Right lung (tissue), 5 donors: ENCODE data around the gene CXCL5. TPM values are rescaled to one million over a fixed set of nuclear protein-coding genes. Genes with fewer than 3 reads are reported as not detected.
"Not testable (repeated sequence)": the region's sequence is repeated elsewhere in the genome, so short reads cannot be mapped to it uniquely, and the experiment has no call there.

Source experiments
- DNase-seq, 2 donors: peaks; one replicate each; pipeline ENCODE4 v3.0.0-alpha.2; 2013
- polyA plus RNA-seq, 5 donors: library from polyadenylated mRNA; unstranded; fragments of 120-200 nt; gene quantifications; one replicate each; pipeline versions ENCODE4 v1.2.1 to v1.2.3, GENCODE V29; 2013; ENCODE audit warnings: inconsistent platforms in 1 of 5, low replicate concordance in 1 of 5; ENCODE audit not compliant: insufficient read length in 5 of 5, insufficient read depth in 1 of 5

Gene CXCL5
- polyA plus RNA-seq, 5 donors, result 0.09 to 0.35 (median 0.20) TPM

- DNase-seq, result no peak
These were observed 27.5 kb downstream of the CXCL5 start for GRCh38 chr4:73970945-73971344.

- no peak for DNase-seq
These were observed 28.5 kb downstream of the CXCL5 start for GRCh38 chr4:73970011-73970410.

GRCh38 chr4:73967866-73968265 is 30.6 kb downstream of the CXCL5 start:
- no peak for DNase-seq

- DNase-seq, result no peak
These were observed 33.4 kb downstream of the CXCL5 start for GRCh38 chr4:73964862-73965611.

GRCh38 chr4:73962724-73963123 is 35.8 kb downstream of the CXCL5 start:
- DNase-seq, result no peak

- not testable (repeated sequence) for DNase-seq
These were observed 39.4 kb downstream of the CXCL5 start for GRCh38 chr4:73959041-73959440.

GRCh38 chr4:73952352-73952751 is 46.1 kb downstream of the CXCL5 start:
- DNase-seq, result no peak

GRCh38 chr4:73950376-73950920 is 48.0 kb downstream of the CXCL5 start:
- DNase-seq, result not testable (repeated sequence)

- no peak for DNase-seq
These were observed 49.3 kb downstream of the CXCL5 start for GRCh38 chr4:73948990-73949706.

- no peak for DNase-seq
These were observed 50.2 kb downstream of the CXCL5 start for GRCh38 chr4:73948291-73948690.

- DNase-seq, result no peak
These were observed 51.1 kb downstream of the CXCL5 start for GRCh38 chr4:73947239-73947985.

GRCh38 chr4:73945674-73946449 is 52.6 kb downstream of the CXCL5 start:
- DNase-seq, result no peak

Other genes starting within 250 kb of the CXCL5 start
- gene CXCL6, start 162.0 kb downstream of the CXCL5 start, polyA plus RNA-seq, result under 1 TPM in 2 of 5 donors, not detected in 3; 0.08 to 0.18 TPM
- 1 to 10 TPM in 1 of 5 donors, under 1 TPM in 3, not detected in 1; 0.52 to 2.3 (median 0.74) TPM for gene PF4V1, start 145.4 kb downstream of the CXCL5 start, polyA plus RNA-seq
- gene CXCL1, start 129.3 kb downstream of the CXCL5 start, polyA plus RNA-seq, result 1 to 10 TPM in 4 of 5 donors, under 1 TPM in 1; 0.84 to 2.9 (median 2.0) TPM
- gene PF4, start 16.6 kb downstream of the CXCL5 start, polyA plus RNA-seq, result 10 to 100 TPM; 11.6 to 16.9 (median 13.9) TPM
- 10 to 100 TPM; 21.0 to 49.9 (median 42.8) TPM for gene PPBP, start 10.5 kb downstream of the CXCL5 start, polyA plus RNA-seq
- gene CXCL3, start 40.0 kb upstream of the CXCL5 start, polyA plus RNA-seq, result 1 to 10 TPM in 3 of 5 donors, under 1 TPM in 2; 0.70 to 1.8 (median 1.0) TPM
- 1 to 10 TPM in 4 of 5 donors, under 1 TPM in 1; 0.51 to 2.6 (median 1.6) TPM for gene CXCL2, start 100.5 kb upstream of the CXCL5 start, polyA plus RNA-seq
- gene MTHFD2L, start 159.4 kb upstream of the CXCL5 start, polyA plus RNA-seq, result 10 to 100 TPM; 14.0 to 25.4 (median 18.3) TPM